HepG2 (cell line): ENCODE measurements around the gene SYT13. TPM values are rescaled to one million over a fixed set of nuclear protein-coding genes. Genes with fewer than 3 reads are reported as not detected.

Source experiments
- ATAC-seq: fragments of 200-7000 bp; cut with Tn5 transposase; 3 replicates; pipeline ENCODE4 v1.9.1; 2020; ENCODE audit warnings: mild to moderate bottlenecking, moderate library complexity
- BruUV-seq: library from RNA; stranded (reverse); fragments of 400-500 nt; replicated peaks from 2 replicates; lab custom pipeline; 2021; lab: Mats Ljungman, UMichigan
- CTCF ChIA-PET: fragments of 300-600 bp; formaldehyde crosslinking; extraction: SDS; loops from one replicate; lab custom pipeline; 2021; ENCODE audit warnings: low total read pairs, inconsistent platforms, low intra/inter-chr PET ratio; lab: Yijun Ruan, JAX
- POLR2A ChIA-PET: fragments of 350-600 bp; sonication (Branson Sonifier 250); formaldehyde crosslinking; loops from one replicate; lab custom pipeline; 2020; ENCODE audit warnings: antibody characterized with exemption, inconsistent platforms; lab: Yijun Ruan, JAX
- DNase-seq: peaks from one replicate; pipeline ENCODE4 v3.0.0-alpha.2; 2015; ENCODE audit warnings: low spot score
- FAIRE-seq: peaks from 3 replicates; lab custom pipeline; 2011; peaks lifted over from hg19 to GRCh38; lab: Jason Lieb, UNC
- H2AFZ ChIP-seq: one replicate; pipeline ENCODE4 v1.6.1; 2011; ENCODE audit warnings: low read length, inconsistent platforms
- H3K27ac ChIP-seq: fragments of 300-600 bp; 3 replicates; pipeline ENCODE4 v1.8.0; 2011; ENCODE audit warnings: mixed run types, mild to moderate bottlenecking, mixed read lengths, low read length, inconsistent platforms; ENCODE audit not compliant: insufficient read depth; ENCODE audit errors: extremely low read length
- H3K27me3 ChIP-seq, 2 experiments: fragments of 200-600 bp in 1 of 2; 2 replicates in 1 of 2; 3 replicates in 1 of 2; pipeline versions ENCODE4 v1.6.0 to v1.8.0; 2011; ENCODE audit warnings: low read length in 2 of 2, mild to moderate bottlenecking in 2 of 2, moderate library complexity in 2 of 2, inconsistent platforms in 1 of 2; ENCODE audit not compliant: insufficient read depth in 2 of 2, control insufficient read depth in 1 of 2
- H3K36me3 ChIP-seq, 2 experiments: fragments of 200-600 bp in 1 of 2; replicated peaks in 1 of 2; 2 replicates in 1 of 2; 3 replicates in 1 of 2; pipeline versions ENCODE4 v1.5.1 to v1.8.0; 2011; ENCODE audit warnings: low read length in 2 of 2, inconsistent platforms in 1 of 2; ENCODE audit not compliant: insufficient read depth in 2 of 2, control insufficient read depth in 1 of 2
- H3K4me1 ChIP-seq: 2 replicates; pipeline ENCODE4 v1.5.1; 2012; ENCODE audit warnings: low read length, inconsistent platforms; ENCODE audit not compliant: insufficient read depth
- H3K4me2 ChIP-seq: 2 replicates; pipeline ENCODE4 v1.6.0; 2011; ENCODE audit warnings: low read depth, low read length, inconsistent platforms
- H3K4me3 ChIP-seq, 3 experiments: fragments of 200-600 bp in 1 of 3; sonication (generic), shearing (Covaris generic) in 1 of 3; replicated peaks in 1 of 3; 2 replicates each; pipeline ENCODE4 v1.5.1; 2011 to 2016; ENCODE audit warnings: low read length in 3 of 3, inconsistent platforms in 2 of 3, low read depth in 2 of 3, mild to moderate bottlenecking in 2 of 3, control low read depth in 1 of 3, mixed read lengths in 1 of 3; ENCODE audit not compliant: insufficient read depth in 1 of 3
- H3K79me2 ChIP-seq: one replicate; pipeline ENCODE4 v1.6.1; 2011; ENCODE audit warnings: low read length, inconsistent platforms; ENCODE audit not compliant: insufficient read depth
- H3K9ac ChIP-seq: 2 replicates; pipeline ENCODE4 v1.6.0; 2011; ENCODE audit warnings: mild to moderate bottlenecking, low read depth, low read length, inconsistent platforms; ENCODE audit not compliant: insufficient read depth
- H3K9me3 ChIP-seq: 2 replicates; pipeline ENCODE4 v1.5.1; 2012; ENCODE audit warnings: mild to moderate bottlenecking, low read length
- H4K20me1 ChIP-seq: 2 replicates; pipeline ENCODE4 v1.6.0; 2011; ENCODE audit warnings: inconsistent platforms, mild to moderate bottlenecking, low read length, moderate library complexity; ENCODE audit not compliant: insufficient read depth
- AGO1 ChIP-seq: fragments of 200-400 bp; formaldehyde crosslinking; IDR thresholded peaks from 2 replicates; pipeline ENCODE4 v1.6.1; 2017; ENCODE audit warnings: mild to moderate bottlenecking, low read depth, low read length, moderate library complexity; ENCODE audit not compliant: poor library complexity, severe bottlenecking
- CAMTA2 ChIP-seq: sonication (generic); formaldehyde crosslinking; IDR thresholded peaks from 2 replicates; pipeline ENCODE4 v1.4.0; 2020; ENCODE audit warnings: mild to moderate bottlenecking, missing genetic modification reagents, borderline replicate concordance
- CC2D1A ChIP-seq: sonication (generic); formaldehyde crosslinking; IDR thresholded peaks from 2 replicates; pipeline ENCODE4 v1.8.1; 2023; ENCODE audit warnings: mild to moderate bottlenecking, missing genetic modification reagents
- GATAD1 ChIP-seq: IDR thresholded peaks from 2 replicates; pipeline ENCODE4 v1.6.1; 2016; ENCODE audit warnings: missing genetic modification reagents, missing compliant biosample characterization
- HMG20B ChIP-seq: conservative IDR thresholded peaks from 2 replicates; pipeline ENCODE4 v1.6.1; 2016; ENCODE audit warnings: missing genetic modification reagents, missing compliant biosample characterization
- MXI1 ChIP-seq: IDR thresholded peaks from 3 replicates; pipeline ENCODE4 v1.6.1; 2012; ENCODE audit warnings: low read depth, low read length, inconsistent platforms, borderline replicate concordance
- PLRG1 ChIP-seq: fragments of 450-650 bp; conservative IDR thresholded peaks from 2 replicates; pipeline ENCODE4 v1.6.1; 2016
- SP4 ChIP-seq: sonication (generic); formaldehyde crosslinking; IDR thresholded peaks from 2 replicates; pipeline ENCODE4 v1.8.1; 2023; ENCODE audit warnings: mild to moderate bottlenecking, missing genetic modification reagents
- TOPORS ChIP-seq: sonication (generic); formaldehyde crosslinking; IDR thresholded peaks from 2 replicates; pipeline ENCODE4 v1.8.0; 2023; ENCODE audit warnings: mild to moderate bottlenecking, missing genetic modification reagents
- ZBTB39 ChIP-seq: sonication (generic); formaldehyde crosslinking; IDR thresholded peaks from 2 replicates; pipeline ENCODE4 v1.5.0; 2020; ENCODE audit warnings: missing genetic modification reagents
- ZNF124 ChIP-seq: sonication (generic); formaldehyde crosslinking; IDR thresholded peaks from 2 replicates; pipeline ENCODE4 v1.4.0; 2020; ENCODE audit warnings: missing genetic modification reagents
- ZNF318 ChIP-seq: sonication (generic); formaldehyde crosslinking; IDR thresholded peaks from 2 replicates; pipeline ENCODE4 v1.4.0; 2020; ENCODE audit warnings: mild to moderate bottlenecking, missing genetic modification reagents
- ZNF382 ChIP-seq: sonication (generic); formaldehyde crosslinking; IDR thresholded peaks from 2 replicates; pipeline ENCODE4 v1.5.0; 2020; ENCODE audit warnings: missing genetic modification reagents, mild to moderate bottlenecking, borderline replicate concordance
- ZNF460 ChIP-seq: sonication (generic); formaldehyde crosslinking; IDR thresholded peaks from 2 replicates; pipeline ENCODE4 v1.5.1; 2020; ENCODE audit warnings: missing genetic modification reagents, mild to moderate bottlenecking, borderline replicate concordance
- ZNF841 ChIP-seq: sonication (generic); formaldehyde crosslinking; IDR thresholded peaks from 2 replicates; pipeline ENCODE4 v1.8.1; 2023; ENCODE audit warnings: missing genetic modification reagents, borderline replicate concordance
- WGBS: methylation state at CpG from one replicate; pipeline ENCODE4 v1.1.6; 2017; ENCODE audit warnings: low lambda C conversion rate; 5-methylcytosine and 5-hydroxymethylcytosine counted together
- in situ Hi-C: cut with HindIII; loops from 2 replicates; pipeline ENCODE4 v1.10.0; 2017; ENCODE audit warnings: low pct_unique_long_range_greater_than_20kb; ENCODE audit not compliant: extremely low pct_ligation_motif_present
- intact Hi-C: fragments of 100-400 bp; cut with micrococcal nuclease; formaldehyde crosslinking; loops from one replicate; pipeline ENCODE4 v1.10.0; 2022; ENCODE audit not compliant: unreplicated experiment
- polyA plus RNA-seq, 8 experiments: library from polyadenylated mRNA; depleted of rRNA in 3 of 8; stranded (reverse) in 7 of 8; unstranded in 1 of 8; fragments of >200 nt; fragmentation: Illumina TruSeq in 4 of 8; extraction: Trizol in 4 of 8; gene quantifications; 2 replicates each; pipeline versions ENCODE4 v1.2.1 to v1.2.3, GENCODE V29; 2011 to 2016; ENCODE audit warnings: low read depth in 4 of 8, missing spikeins in 1 of 8, mixed read lengths in 1 of 8; ENCODE audit not compliant: insufficient read depth in 1 of 8
- total RNA-seq, 5 experiments: library from RNA; depleted of rRNA; stranded (reverse); fragments of >200 nt; fragmentation: Illumina TruSeq; extraction: Trizol; gene quantifications; 2 replicates each; pipeline ENCODE4 v1.2.3, GENCODE V29; 2016; ENCODE audit warnings: low read depth in 1 of 5

The SYT13 gene
- total and polyA plus RNA-seq, 2 of the 13 experiments (the other 11 are each of a cell fraction or from before 2014, with no cell fraction given) = 0.02 to 0.13 TPM

GRCh38 chr11:45246241-45246640, 39.9 kb downstream of the SYT13 start:
- in situ Hi-C loops (no loop called here), intact Hi-C loops (no loop called here)
- 35% methylated on average over 6 of the region's 8 CpGs for WGBS

More at GRCh38 chr11:45246241-45246640, 39.9 kb downstream of the SYT13 start:
- TF ChIP-seq PLRG1 = no peak
- TF ChIP-seq ZBTB39 (CRISPR knock-in tag) = no peak
- no peak for TF ChIP-seq ZNF318 (CRISPR knock-in tag)
- TF ChIP-seq ZNF460 (CRISPR knock-in tag) = no peak
- TF ChIP-seq CC2D1A (CRISPR knock-in tag) = no peak
- no peak for TF ChIP-seq ZNF124 (CRISPR knock-in tag)
- no peak for TF ChIP-seq MXI1
- TF ChIP-seq CAMTA2 (CRISPR knock-in tag) = no peak
- TF ChIP-seq GATAD1 (CRISPR knock-in tag) = no peak
- no peak for TF ChIP-seq TOPORS
- TF ChIP-seq HMG20B (CRISPR knock-in tag) = no peak
- no peak for TF ChIP-seq ZNF841 (CRISPR knock-in tag)
- no peak for TF ChIP-seq SP4 (CRISPR knock-in tag)
- TF ChIP-seq ZNF382 (CRISPR knock-in tag) = no peak
- TF ChIP-seq AGO1 = no peak
- H3K27ac ChIP-seq = no peak overlapping the region
- no peaks in the 10 kb centered on the region for H3K4me1 ChIP-seq
- POLR2A ChIA-PET = no interaction called here
- no peak overlapping the region for H3K4me2 ChIP-seq
- peaks cover 3 to 4% of the 10 kb centered on the region in 2 experiments; a peak in 1 of 5 replicates for H3K27me3 ChIP-seq
- no peaks in the 10 kb centered on the region for H3K36me3 ChIP-seq
- no peak for FAIRE-seq
- H3K4me3 ChIP-seq = no peak overlapping the region
- ATAC-seq = no peak
- H4K20me1 ChIP-seq = no peaks in the 10 kb centered on the region
- no peak overlapping the region for H3K9ac ChIP-seq
- DNase-seq = no peak
- H2AFZ ChIP-seq = no peak overlapping the region
- no peaks in the 10 kb centered on the region for H3K9me3 ChIP-seq
- H3K79me2 ChIP-seq = no peaks in the 10 kb centered on the region
- CTCF ChIA-PET = no interaction called here
- BruUV-seq = no TSS peak
